HepG2 (cell line): ENCODE results near the gene MTUS2. TPM values are rescaled to one million over a fixed set of nuclear protein-coding genes. Genes with fewer than 3 reads are reported as not detected.

Source experiments
- ATAC-seq: fragments of 200-7000 bp; cut with Tn5 transposase; 3 replicates; pipeline ENCODE4 v1.9.1; 2020; ENCODE audit warnings: mild to moderate bottlenecking, moderate library complexity
- BruUV-seq: library from RNA; stranded (reverse); fragments of 400-500 nt; replicated peaks from 2 replicates; lab custom pipeline; 2021; lab: Mats Ljungman, UMichigan
- CTCF ChIA-PET: fragments of 300-600 bp; formaldehyde crosslinking; extraction: SDS; loops from one replicate; lab custom pipeline; 2021; ENCODE audit warnings: low total read pairs, inconsistent platforms, low intra/inter-chr PET ratio; lab: Yijun Ruan, JAX
- POLR2A ChIA-PET: fragments of 350-600 bp; sonication (Branson Sonifier 250); formaldehyde crosslinking; loops from one replicate; lab custom pipeline; 2020; ENCODE audit warnings: antibody characterized with exemption, inconsistent platforms; lab: Yijun Ruan, JAX
- DNase-seq: peaks from one replicate; pipeline ENCODE4 v3.0.0-alpha.2; 2015; ENCODE audit warnings: low spot score
- FAIRE-seq: peaks from 3 replicates; lab custom pipeline; 2011; peaks lifted over from hg19 to GRCh38; lab: Jason Lieb, UNC
- H2AFZ ChIP-seq: one replicate; pipeline ENCODE4 v1.6.1; 2011; ENCODE audit warnings: low read length, inconsistent platforms
- H3K27ac ChIP-seq: fragments of 300-600 bp; 3 replicates; pipeline ENCODE4 v1.8.0; 2011; ENCODE audit warnings: mixed run types, mild to moderate bottlenecking, mixed read lengths, low read length, inconsistent platforms; ENCODE audit not compliant: insufficient read depth; ENCODE audit errors: extremely low read length
- H3K27me3 ChIP-seq, 2 experiments: fragments of 200-600 bp in 1 of 2; 2 replicates in 1 of 2; 3 replicates in 1 of 2; pipeline versions ENCODE4 v1.6.0 to v1.8.0; 2011; ENCODE audit warnings: low read length in 2 of 2, mild to moderate bottlenecking in 2 of 2, moderate library complexity in 2 of 2, inconsistent platforms in 1 of 2; ENCODE audit not compliant: insufficient read depth in 2 of 2, control insufficient read depth in 1 of 2
- H3K36me3 ChIP-seq, 2 experiments: fragments of 200-600 bp in 1 of 2; replicated peaks in 1 of 2; 2 replicates in 1 of 2; 3 replicates in 1 of 2; pipeline versions ENCODE4 v1.5.1 to v1.8.0; 2011; ENCODE audit warnings: low read length in 2 of 2, inconsistent platforms in 1 of 2; ENCODE audit not compliant: insufficient read depth in 2 of 2, control insufficient read depth in 1 of 2
- H3K4me1 ChIP-seq: 2 replicates; pipeline ENCODE4 v1.5.1; 2012; ENCODE audit warnings: low read length, inconsistent platforms; ENCODE audit not compliant: insufficient read depth
- H3K4me2 ChIP-seq: 2 replicates; pipeline ENCODE4 v1.6.0; 2011; ENCODE audit warnings: low read depth, low read length, inconsistent platforms
- H3K4me3 ChIP-seq, 3 experiments: fragments of 200-600 bp in 1 of 3; sonication (generic), shearing (Covaris generic) in 1 of 3; replicated peaks in 1 of 3; 2 replicates each; pipeline ENCODE4 v1.5.1; 2011 to 2016; ENCODE audit warnings: low read length in 3 of 3, inconsistent platforms in 2 of 3, low read depth in 2 of 3, mild to moderate bottlenecking in 2 of 3, control low read depth in 1 of 3, mixed read lengths in 1 of 3; ENCODE audit not compliant: insufficient read depth in 1 of 3
- H3K79me2 ChIP-seq: one replicate; pipeline ENCODE4 v1.6.1; 2011; ENCODE audit warnings: low read length, inconsistent platforms; ENCODE audit not compliant: insufficient read depth
- H3K9ac ChIP-seq: 2 replicates; pipeline ENCODE4 v1.6.0; 2011; ENCODE audit warnings: mild to moderate bottlenecking, low read depth, low read length, inconsistent platforms; ENCODE audit not compliant: insufficient read depth
- H3K9me3 ChIP-seq: 2 replicates; pipeline ENCODE4 v1.5.1; 2012; ENCODE audit warnings: mild to moderate bottlenecking, low read length
- H4K20me1 ChIP-seq: 2 replicates; pipeline ENCODE4 v1.6.0; 2011; ENCODE audit warnings: inconsistent platforms, mild to moderate bottlenecking, low read length, moderate library complexity; ENCODE audit not compliant: insufficient read depth
- ARID2 ChIP-seq: sonication (generic); formaldehyde crosslinking; IDR thresholded peaks from 2 replicates; pipeline ENCODE4 v1.8.1; 2022; ENCODE audit warnings: mild to moderate bottlenecking, missing genetic modification reagents, borderline replicate concordance
- ETV5 ChIP-seq: IDR thresholded peaks from 2 replicates; pipeline ENCODE4 v1.6.1; 2018; ENCODE audit warnings: missing biosample characterization, missing genetic modification reagents, inconsistent platforms, borderline replicate concordance
- HNRNPL ChIP-seq: fragments of 200-400 bp; formaldehyde crosslinking; IDR thresholded peaks from 2 replicates; pipeline ENCODE4 v1.6.1; 2017; ENCODE audit warnings: mild to moderate bottlenecking, low read depth, low read length
- RELA ChIP-seq: sonication (generic); formaldehyde crosslinking; IDR thresholded peaks from 2 replicates; pipeline ENCODE4 v1.4.0; 2020; ENCODE audit warnings: missing genetic modification reagents
- ZEB1 ChIP-seq: IDR thresholded peaks from 2 replicates; pipeline ENCODE4 v1.6.1; 2012; ENCODE audit warnings: mild to moderate bottlenecking, low read depth, inconsistent platforms; ENCODE audit not compliant: insufficient replicate concordance
- ZNF207 ChIP-seq: fragments of 450-650 bp; IDR thresholded peaks from 2 replicates; pipeline ENCODE4 v1.6.1; 2016; ENCODE audit warnings: antibody characterized with exemption, borderline replicate concordance
- ZNF569 ChIP-seq: sonication (generic); formaldehyde crosslinking; IDR thresholded peaks from 2 replicates; pipeline ENCODE4 v1.5.0; 2020; ENCODE audit warnings: mild to moderate bottlenecking, missing genetic modification reagents, moderate library complexity, borderline replicate concordance
- WGBS: methylation state at CpG from one replicate; pipeline ENCODE4 v1.1.6; 2017; ENCODE audit warnings: low lambda C conversion rate; 5-methylcytosine and 5-hydroxymethylcytosine counted together
- in situ Hi-C: cut with HindIII; loops from 2 replicates; pipeline ENCODE4 v1.10.0; 2017; ENCODE audit warnings: low pct_unique_long_range_greater_than_20kb; ENCODE audit not compliant: extremely low pct_ligation_motif_present
- intact Hi-C: fragments of 100-400 bp; cut with micrococcal nuclease; formaldehyde crosslinking; loops from one replicate; pipeline ENCODE4 v1.10.0; 2022; ENCODE audit not compliant: unreplicated experiment
- polyA plus RNA-seq, 8 experiments: library from polyadenylated mRNA; depleted of rRNA in 3 of 8; stranded (reverse) in 7 of 8; unstranded in 1 of 8; fragments of >200 nt; fragmentation: Illumina TruSeq in 4 of 8; extraction: Trizol in 4 of 8; gene quantifications; 2 replicates each; pipeline versions ENCODE4 v1.2.1 to v1.2.3, GENCODE V29; 2011 to 2016; ENCODE audit warnings: low read depth in 4 of 8, missing spikeins in 1 of 8, mixed read lengths in 1 of 8; ENCODE audit not compliant: insufficient read depth in 1 of 8
- total RNA-seq, 5 experiments: library from RNA; depleted of rRNA; stranded (reverse); fragments of >200 nt; fragmentation: Illumina TruSeq; extraction: Trizol; gene quantifications; 2 replicates each; pipeline ENCODE4 v1.2.3, GENCODE V29; 2016; ENCODE audit warnings: low read depth in 1 of 5
- TF ChIP-seq, protein P1 (sequence below): sonication (generic); formaldehyde crosslinking; IDR thresholded peaks from 2 replicates; pipeline ENCODE4 v1.8.0; 2022; ENCODE audit warnings: mild to moderate bottlenecking, missing genetic modification reagents, moderate library complexity
- TF ChIP-seq, protein P2 (sequence below): sonication (generic); formaldehyde crosslinking; IDR thresholded peaks from 2 replicates; pipeline ENCODE4 v1.9.0; 2021; ENCODE audit warnings: missing genetic modification reagents, borderline replicate concordance

The MTUS2 gene
- total and polyA plus RNA-seq, 2 of the 13 experiments (the other 11 are each of a cell fraction or from before 2014, with no cell fraction given), result not detected

- Histone ChIP-seq H3K4me1 (peaks cover 17% of the 10 kb centered on the region), H3K9me3 (no peaks in the 10 kb centered on the region), H3K36me3 (peaks cover 12 to 43% of the 10 kb centered on the region in 2 experiments; a peak in 4 of 5 replicates), H4K20me1 (peaks cover 41% of the 10 kb centered on the region), H3K27ac (no peak overlapping the region), H3K27me3 (no peaks in the 10 kb centered on the region), H2AFZ (no peak overlapping the region), H3K4me3 (no peak overlapping the region), H3K9ac (no peak overlapping the region), H3K79me2 (peaks cover 36% of the 10 kb centered on the region), H3K4me2 (no peak overlapping the region)
- 100% methylated on average over 4 of the region's 4 CpGs for WGBS
- ChIA-PET POLR2A (no interaction called here), CTCF (no interaction called here)
- DNase-seq, result no peak
- no peak for TF ChIP-seq HNRNPL
- TF ChIP-seq ZNF207, result no peak
- TF ChIP-seq, protein P1, sequence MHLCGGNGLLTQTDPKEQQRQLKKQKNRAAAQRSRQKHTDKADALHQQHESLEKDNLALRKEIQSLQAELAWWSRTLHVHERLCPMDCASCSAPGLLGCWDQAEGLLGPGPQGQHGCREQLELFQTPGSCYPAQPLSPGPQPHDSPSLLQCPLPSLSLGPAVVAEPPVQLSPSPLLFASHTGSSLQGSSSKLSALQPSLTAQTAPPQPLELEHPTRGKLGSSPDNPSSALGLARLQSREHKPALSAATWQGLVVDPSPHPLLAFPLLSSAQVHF (CRISPR knock-in tag), result no peak
- intact Hi-C loops (no loop called here), in situ Hi-C loops (no loop called here)
- no TSS peak for BruUV-seq
- FAIRE-seq, result no peak
- ATAC-seq, result no peak
These were observed 721.3 kb downstream of the MTUS2 start for GRCh38 chr13:29541400-29541799.

GRCh38 chr13:29542381-29542780, 722.2 kb downstream of the MTUS2 start:
- Histone ChIP-seq H2AFZ (no peak overlapping the region), H3K9ac (no peak overlapping the region), H3K36me3 (peaks cover 11 to 47% of the 10 kb centered on the region in 2 experiments; a peak in 4 of 5 replicates), H3K27ac (no peak overlapping the region), H3K27me3 (no peaks in the 10 kb centered on the region), H3K4me2 (no peak overlapping the region), H3K9me3 (no peaks in the 10 kb centered on the region), H3K4me1 (peaks cover 17% of the 10 kb centered on the region), H3K4me3 (no peak overlapping the region), H4K20me1 (peaks cover 38% of the 10 kb centered on the region), H3K79me2 (peaks cover 38% of the 10 kb centered on the region)
- DNase-seq (no peak), ATAC-seq (no peak), FAIRE-seq (no peak)
- no TSS peak for BruUV-seq
- TF ChIP-seq, protein P2, sequence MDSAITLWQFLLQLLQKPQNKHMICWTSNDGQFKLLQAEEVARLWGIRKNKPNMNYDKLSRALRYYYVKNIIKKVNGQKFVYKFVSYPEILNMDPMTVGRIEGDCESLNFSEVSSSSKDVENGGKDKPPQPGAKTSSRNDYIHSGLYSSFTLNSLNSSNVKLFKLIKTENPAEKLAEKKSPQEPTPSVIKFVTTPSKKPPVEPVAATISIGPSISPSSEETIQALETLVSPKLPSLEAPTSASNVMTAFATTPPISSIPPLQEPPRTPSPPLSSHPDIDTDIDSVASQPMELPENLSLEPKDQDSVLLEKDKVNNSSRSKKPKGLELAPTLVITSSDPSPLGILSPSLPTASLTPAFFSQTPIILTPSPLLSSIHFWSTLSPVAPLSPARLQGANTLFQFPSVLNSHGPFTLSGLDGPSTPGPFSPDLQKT, result no peak
- TF ChIP-seq ZEB1 (no peak), ETV5 (CRISPR knock-in tag) (no peak), ARID2 (no peak), RELA (CRISPR knock-in tag) (no peak), ZNF569 (CRISPR knock-in tag) (no peak)
- in situ Hi-C loops, result no loop called here
- intact Hi-C loops, result no loop called here
- 94% methylated on average over 8 of the region's 8 CpGs for WGBS
- ChIA-PET POLR2A (no interaction called here), CTCF (no interaction called here)
